GM21717 (cell line): ENCODE results near the gene MX1.

ENCODE experiments used
- ATAC-seq: cut with Tn5 transposase; IDR thresholded peaks from one replicate; pipeline ENCODE4 v1.9.1; 2021; ENCODE audit warnings: mild to moderate bottlenecking, moderate library complexity; ENCODE audit not compliant: unreplicated experiment

The MX1 gene, protein sequence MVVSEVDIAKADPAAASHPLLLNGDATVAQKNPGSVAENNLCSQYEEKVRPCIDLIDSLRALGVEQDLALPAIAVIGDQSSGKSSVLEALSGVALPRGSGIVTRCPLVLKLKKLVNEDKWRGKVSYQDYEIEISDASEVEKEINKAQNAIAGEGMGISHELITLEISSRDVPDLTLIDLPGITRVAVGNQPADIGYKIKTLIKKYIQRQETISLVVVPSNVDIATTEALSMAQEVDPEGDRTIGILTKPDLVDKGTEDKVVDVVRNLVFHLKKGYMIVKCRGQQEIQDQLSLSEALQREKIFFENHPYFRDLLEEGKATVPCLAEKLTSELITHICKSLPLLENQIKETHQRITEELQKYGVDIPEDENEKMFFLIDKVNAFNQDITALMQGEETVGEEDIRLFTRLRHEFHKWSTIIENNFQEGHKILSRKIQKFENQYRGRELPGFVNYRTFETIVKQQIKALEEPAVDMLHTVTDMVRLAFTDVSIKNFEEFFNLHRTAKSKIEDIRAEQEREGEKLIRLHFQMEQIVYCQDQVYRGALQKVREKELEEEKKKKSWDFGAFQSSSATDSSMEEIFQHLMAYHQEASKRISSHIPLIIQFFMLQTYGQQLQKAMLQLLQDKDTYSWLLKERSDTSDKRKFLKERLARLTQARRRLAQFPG

GRCh38 chr21:41425954-41426675 is at the start of gene MX1:
Gene MX1 (plus strand): TSS chr21:41426239. CDS start chr21:41432071, 5,832 bp downstream.
- peak; percentile 77 for ATAC-seq

GRCh38 chr21:41377715-41378114 is 48.3 kb upstream of the MX1 start:
- no peak for ATAC-seq

DNA sequence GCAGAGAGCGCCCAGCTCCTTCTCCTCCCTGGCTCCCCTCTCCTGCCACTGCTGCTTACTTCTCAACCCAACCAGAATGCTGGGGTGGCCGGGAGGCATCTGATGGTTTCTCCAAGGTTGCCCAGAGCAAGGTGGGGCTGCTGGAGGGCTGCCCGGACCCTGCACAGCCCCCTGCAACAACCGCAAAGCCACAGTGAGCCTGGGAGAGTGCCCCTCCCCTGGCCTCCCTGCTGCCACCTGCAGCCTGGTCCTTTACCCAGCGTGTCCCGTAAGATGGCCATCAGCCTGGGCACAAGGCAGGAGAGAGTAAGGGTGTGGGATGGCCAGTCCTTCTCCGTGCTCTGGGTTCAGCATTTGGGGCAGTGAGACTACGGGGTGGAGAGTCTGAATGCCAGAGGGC is 47.2 kb upstream of the MX1 start:
- no peak for ATAC-seq

DNA sequence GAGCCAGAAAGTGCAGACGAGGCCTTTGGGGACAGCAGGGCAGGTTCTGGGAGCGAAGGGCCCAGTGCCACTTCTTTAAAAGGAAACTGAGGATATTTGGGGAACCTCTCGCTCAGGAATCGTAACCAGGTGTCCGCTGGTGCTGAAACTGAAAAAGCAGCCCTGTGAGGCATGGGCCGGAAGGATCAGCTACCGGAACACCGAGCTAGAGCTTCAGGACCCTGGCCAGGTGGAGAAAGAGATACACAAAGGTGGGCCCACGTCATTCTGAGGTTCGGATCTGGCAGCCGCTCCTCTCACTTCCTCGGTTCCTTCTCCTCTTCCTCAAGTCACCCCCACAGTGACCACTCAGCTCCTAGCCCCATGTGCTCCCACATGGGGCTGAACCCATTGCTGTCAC is 46.1 kb upstream of the MX1 start:
- ATAC-seq, result no peak

- ATAC-seq, result no peak
These were observed 44.3 kb upstream of the MX1 start for GRCh38 chr21:41381731-41382130.

DNA sequence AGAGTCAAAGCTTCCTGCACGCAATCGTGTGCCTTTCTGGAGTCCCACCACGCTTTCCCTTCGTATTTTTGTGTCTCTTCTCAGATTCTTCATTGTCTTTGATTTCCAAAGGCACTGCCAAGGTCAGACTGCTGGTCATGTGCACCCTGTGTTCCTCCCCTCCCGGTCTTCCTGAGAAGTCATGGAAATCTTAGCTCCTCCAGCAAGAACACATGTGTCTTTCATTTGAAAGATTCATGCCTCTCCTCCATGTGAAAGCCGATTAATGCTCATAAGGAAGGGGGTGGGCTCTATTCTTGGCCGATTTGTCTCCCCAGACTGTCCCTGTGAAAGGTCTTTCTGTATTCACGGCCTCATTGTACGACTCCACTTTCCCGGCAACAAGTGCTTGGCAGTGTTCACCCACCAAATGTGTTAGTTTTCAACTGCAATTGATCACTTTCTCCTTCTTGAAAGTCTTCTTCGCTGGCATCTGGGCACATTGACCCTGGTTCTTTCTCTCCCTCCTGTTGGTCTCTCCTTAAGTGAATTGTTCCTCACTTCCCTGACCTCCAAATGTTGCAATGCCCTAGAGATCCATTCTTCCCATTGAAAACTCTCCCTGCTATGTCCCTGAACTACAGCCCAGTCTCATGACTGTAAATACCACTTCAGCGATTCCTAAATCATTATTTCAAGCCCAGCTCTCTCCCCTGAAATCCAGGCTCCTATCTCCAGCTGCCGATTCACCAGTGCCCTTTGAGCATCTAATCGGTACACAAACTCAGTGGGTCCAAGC is 38.8 kb upstream of the MX1 start:
- ATAC-seq, result no peak

DNA sequence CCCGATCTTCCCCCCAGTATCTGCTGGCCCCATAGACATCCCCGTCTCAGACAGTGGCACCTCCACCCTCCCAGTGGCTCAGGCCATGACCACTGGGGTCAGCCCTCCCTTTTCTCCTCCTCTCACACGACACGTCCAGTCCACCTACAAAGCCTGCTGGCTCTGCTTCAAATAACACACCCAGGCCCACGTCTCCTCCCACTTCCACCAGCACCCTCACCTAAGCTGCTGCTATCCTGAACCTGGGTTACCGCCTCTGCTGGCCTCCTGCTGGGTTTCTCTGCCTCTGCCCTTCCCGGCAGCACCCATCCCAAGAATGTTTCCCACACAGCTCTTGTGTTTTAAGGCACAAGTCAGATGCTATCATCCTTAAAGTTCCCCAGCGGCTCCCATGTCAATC is 38.2 kb upstream of the MX1 start:
- ATAC-seq, result no peak

- ATAC-seq, result no peak
These were observed 37.8 kb upstream of the MX1 start for GRCh38 chr21:41388259-41388658.

DNA sequence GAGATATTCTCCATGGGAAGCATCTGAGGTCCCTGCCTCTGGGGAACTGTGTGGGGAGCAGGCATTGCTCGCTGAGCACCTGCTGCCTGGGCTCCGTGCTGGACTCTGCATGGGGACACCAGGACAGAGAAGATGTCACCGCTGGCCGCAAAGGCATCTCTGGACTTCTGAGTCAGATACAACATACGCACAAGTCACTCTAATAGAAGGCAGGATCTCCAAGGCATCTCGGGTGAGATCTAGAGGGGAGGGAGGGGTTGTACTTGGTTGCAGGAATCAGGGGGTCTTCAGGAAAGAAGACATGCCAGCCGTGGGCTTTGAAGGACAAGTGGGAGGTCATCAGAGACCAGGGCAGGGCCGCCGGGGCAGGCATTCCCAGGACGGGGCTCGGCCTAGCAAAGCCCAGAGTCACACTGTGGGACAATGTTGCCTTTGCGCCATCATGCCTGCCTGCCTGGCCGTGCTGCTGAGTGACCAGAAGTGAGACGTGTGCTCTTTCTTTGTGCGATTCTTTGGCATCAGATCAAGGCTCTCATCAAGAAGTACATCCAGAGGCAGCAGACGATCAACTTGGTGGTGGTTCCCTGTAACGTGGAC is 35.9 kb upstream of the MX1 start:
- ATAC-seq, result no peak

DNA sequence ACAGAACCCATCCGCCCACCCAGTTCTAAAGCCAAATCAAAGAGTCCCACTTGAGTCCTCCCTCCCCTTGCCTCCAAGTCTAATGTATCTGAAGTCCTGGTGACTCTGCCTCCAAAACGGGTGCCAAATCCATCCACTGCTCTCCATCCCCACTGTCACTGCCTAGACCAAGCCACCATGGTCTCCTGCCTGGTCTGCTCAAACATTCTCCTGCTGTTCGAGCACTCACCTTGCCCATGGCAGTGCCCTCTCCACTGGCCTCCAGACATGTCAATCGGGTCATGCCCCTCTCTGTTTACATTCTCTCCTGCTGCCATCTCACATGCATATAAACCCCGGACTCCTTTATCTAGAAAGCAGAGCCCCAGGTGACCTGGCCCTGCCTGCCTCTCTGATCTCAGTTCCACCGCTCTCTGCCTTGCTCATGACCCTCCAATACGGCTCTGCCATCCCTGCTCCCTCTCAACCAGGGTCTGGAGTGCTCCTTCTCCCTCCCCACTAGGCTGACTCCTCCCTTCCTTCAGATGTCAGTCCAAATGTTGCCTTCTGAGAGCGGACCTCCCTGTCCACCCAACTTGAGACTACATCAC is 32.1 kb upstream of the MX1 start:
- no peak for ATAC-seq

DNA sequence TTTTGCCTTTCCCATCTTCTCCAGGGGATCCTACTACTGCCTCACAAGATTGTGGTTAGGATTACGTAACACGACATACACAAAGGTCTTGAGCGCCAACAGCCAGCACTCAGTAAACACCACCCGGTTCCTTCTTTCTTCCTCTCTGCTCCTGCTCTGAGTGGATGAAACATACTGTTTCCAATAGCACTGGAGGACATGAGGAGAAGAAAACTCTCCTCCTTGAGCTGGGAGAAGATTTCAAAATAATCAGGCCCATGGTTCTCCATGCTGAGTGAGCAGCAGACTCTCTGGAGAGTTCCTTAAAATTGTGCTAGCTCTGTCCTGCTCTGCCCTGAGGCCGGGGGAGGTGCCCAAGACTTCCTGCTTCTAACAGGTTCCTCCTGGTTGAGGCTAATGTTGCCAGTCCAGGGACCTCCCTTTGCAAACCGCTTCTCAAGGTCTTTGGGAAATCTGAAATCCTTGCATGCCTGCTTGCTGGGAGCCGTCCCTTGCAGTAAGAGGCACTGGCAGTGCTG is 29.4 kb upstream of the MX1 start:
- ATAC-seq, result no peak

GRCh38 chr21:41397471-41397891 is 28.6 kb upstream of the MX1 start:
- no peak for ATAC-seq

DNA sequence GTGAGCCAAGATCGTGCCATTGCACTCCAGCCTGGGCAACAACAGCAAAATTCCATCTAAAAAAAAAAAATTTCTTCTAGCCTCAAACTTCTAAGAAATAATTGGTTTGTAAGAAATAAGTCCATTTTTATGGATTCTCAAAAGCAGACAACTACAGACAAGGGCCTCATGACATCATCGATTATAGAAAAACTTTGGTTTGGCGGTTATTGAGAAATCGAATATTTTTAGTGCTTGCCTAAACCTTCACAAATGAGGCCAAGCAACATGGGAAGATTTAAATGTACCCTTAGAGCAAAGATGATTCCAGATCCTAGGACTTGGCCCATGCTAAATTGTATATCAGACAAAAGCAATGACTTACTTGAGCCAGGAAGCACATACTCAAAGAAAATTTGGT is 27.8 kb upstream of the MX1 start:
- no peak for ATAC-seq

GRCh38 chr21:41398831-41399230 is 27.2 kb upstream of the MX1 start:
- ATAC-seq, result no peak

DNA sequence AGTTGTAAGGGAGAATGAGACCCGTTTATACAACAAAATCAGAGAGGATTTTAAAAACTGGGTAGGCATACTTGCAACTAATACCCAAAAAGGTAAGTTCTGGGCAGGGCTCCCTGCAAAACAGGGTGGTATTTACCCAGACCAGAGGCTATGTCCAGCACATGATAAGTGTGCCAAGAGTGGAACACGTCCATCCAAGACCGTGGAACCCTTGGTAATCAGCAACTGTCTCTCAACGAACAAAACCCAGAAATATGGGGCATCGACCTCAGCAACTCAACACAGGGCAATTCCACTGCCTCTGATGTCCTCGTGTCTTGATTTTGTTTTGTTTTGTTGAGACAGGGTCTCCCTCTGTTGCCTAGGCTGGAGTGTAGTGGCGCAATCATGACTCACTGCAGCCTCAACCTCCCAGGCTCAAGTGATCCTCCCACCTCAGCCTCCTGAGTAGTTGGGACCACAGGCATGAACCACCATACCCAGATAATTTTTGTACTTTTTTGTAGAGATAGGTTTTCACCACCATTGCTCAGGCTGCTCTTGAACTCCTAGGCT is 26.7 kb upstream of the MX1 start:
- no peak for ATAC-seq

DNA sequence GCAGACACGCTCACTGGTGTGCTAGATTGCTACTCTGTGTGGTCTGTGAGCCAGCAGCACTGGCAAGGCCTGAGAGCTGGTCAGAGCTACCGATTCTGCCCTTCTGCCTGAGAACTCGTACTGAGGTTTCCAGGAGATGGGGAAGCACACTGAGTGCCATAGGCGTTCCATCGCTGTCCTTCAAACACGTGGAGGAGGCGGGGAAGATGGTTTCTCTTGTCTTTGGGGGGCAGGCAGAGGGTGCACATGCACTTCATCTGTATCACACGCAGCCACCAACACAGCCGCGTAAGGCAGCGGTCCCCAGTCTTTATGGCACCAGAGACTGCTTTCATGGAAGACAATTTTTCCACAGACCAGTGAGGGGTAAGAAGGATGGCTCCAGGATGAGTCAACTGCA is 23.8 kb upstream of the MX1 start:
- ATAC-seq, result no peak

GRCh38 chr21:41402796-41403195 is 23.2 kb upstream of the MX1 start:
- ATAC-seq, result no peak

GRCh38 chr21:41403331-41403730 is 22.7 kb upstream of the MX1 start:
- ATAC-seq, result no peak

DNA sequence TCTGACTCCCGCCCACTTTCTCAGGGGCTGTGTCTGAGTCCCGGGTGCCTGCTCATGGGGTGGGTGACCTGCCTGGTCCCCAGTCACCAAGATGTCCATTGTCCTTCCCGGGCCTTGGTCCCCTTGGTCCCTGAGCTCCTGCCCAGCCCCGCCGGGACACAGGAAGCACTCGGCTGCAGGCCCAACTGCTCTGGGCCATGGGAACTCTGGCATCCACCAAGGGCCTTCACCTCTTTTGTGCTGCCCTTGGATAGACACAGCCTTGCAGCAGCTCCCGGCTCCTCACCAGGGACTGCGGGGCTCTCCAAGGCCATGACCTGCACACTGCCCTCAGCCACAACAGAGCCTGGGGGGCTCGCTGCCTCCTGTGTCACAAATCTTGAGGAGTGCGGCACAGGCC is 22.1 kb upstream of the MX1 start:
- ATAC-seq, result no peak

GRCh38 chr21:41405321-41405720 is 20.7 kb upstream of the MX1 start:
- ATAC-seq, result no peak
